ENCODE measurements around the gene ZNF75A. TPM values are rescaled to one million over a fixed set of nuclear protein-coding genes. Genes with fewer than 3 reads are reported as not detected.

Gene ZNF75A
- total RNA-seq, 1 experiment from 2014 or later: 20.3 TPM

GRCh38 chr16:3346041-3346440 lies 40.7 kb downstream of the ZNF75A start:
- Histone ChIP-seq H3K27me3 (peaks cover 15% of the 10 kb centered on the region), H3K4me3 (no peak overlapping the region), H3K9me3 (no peaks in the 10 kb centered on the region), H3K36me3 (no peaks in the 10 kb centered on the region)
- DNase-seq: no peak

- no peaks in the 10 kb centered on the region for H3K9me3 ChIP-seq
- H3K36me3 ChIP-seq: no peaks in the 10 kb centered on the region
- no peak for DNase-seq
- no peak overlapping the region for H3K4me3 ChIP-seq
- H3K27me3 ChIP-seq: peaks cover 18% of the 10 kb centered on the region
Measured at GRCh38 chr16:3347586-3347985, 42.3 kb downstream of the ZNF75A start.

- Histone ChIP-seq H3K27me3 (peaks cover 18% of the 10 kb centered on the region), H3K9me3 (no peaks in the 10 kb centered on the region), H3K36me3 (no peaks in the 10 kb centered on the region), H3K4me3 (no peak overlapping the region)
- no peak for DNase-seq
Measured at GRCh38 chr16:3348547-3349167, 43.4 kb downstream of the ZNF75A start.

DNA sequence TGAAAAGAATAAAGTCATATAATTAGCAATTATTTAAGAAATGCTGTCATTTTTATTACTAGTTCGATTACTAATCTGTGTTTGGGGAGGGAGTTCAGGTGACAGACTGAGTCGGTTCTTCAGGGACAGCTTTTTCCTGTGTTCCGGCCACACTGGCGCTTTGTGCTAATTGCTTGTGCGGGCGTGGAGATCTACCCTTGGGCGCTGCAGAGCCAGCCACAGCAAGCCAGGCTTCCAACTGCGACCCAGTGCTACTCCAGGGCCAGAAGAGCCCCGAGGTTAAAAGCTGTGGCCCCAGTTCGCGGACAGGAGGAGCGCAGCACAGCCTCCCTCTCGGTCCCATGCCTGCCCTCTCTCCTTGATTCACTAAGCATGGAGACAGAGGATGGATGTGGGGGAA lies 43.9 kb downstream of the ZNF75A start:
- peaks cover 20% of the 10 kb centered on the region for H3K27me3 ChIP-seq
- no peaks in the 10 kb centered on the region for H3K9me3 ChIP-seq
- DNase-seq: no peak
- no peak overlapping the region for H3K4me3 ChIP-seq
- H3K36me3 ChIP-seq: no peaks in the 10 kb centered on the region

GRCh38 chr16:3355589-3355988 lies 50.3 kb downstream of the ZNF75A start, which contains the start of gene OR2C1:
Gene OR2C1, plus strand, starts transcription at chr16:3355889. Its CDS starts 52 bp downstream, at chr16:3355941.
- Histone ChIP-seq H3K36me3 (no peaks in the 10 kb centered on the region), H3K4me3 (no peak within 1 kb of the TSS)
- no peak for DNase-seq

GRCh38 chr16:3356118-3356517 lies 50.8 kb downstream of the ZNF75A start:
- peaks cover 26% of the 10 kb centered on the region for H3K27me3 ChIP-seq
- no peaks in the 10 kb centered on the region for H3K36me3 ChIP-seq
- H3K4me3 ChIP-seq: no peak overlapping the region
- peaks cover 2% of the 10 kb centered on the region for H3K9me3 ChIP-seq
- DNase-seq: no peak

More at GRCh38 chr16:3355589-3355988, 50.3 kb downstream of the ZNF75A start, which contains the start of gene OR2C1:
- peaks cover 21% of the 10 kb centered on the region for H3K27me3 ChIP-seq
- peaks cover 2% of the 10 kb centered on the region for H3K9me3 ChIP-seq

GRCh38 chr16:3358871-3359270 lies 53.6 kb downstream of the ZNF75A start:
- DNase-seq: no peak
- H3K36me3 ChIP-seq: no peaks in the 10 kb centered on the region

GRCh38 chr16:3362931-3363330 lies 57.6 kb downstream of the ZNF75A start:
- H3K4me3 ChIP-seq: no peak overlapping the region
- no peak for DNase-seq
- H3K27me3 ChIP-seq: peaks cover 14% of the 10 kb centered on the region
- no peaks in the 10 kb centered on the region for H3K36me3 ChIP-seq
- H3K9me3 ChIP-seq: peaks cover 6% of the 10 kb centered on the region

More at GRCh38 chr16:3358871-3359270, 53.6 kb downstream of the ZNF75A start:
- H3K9me3 ChIP-seq: peaks cover 2% of the 10 kb centered on the region
- H3K4me3 ChIP-seq: no peak overlapping the region
- peaks cover 26% of the 10 kb centered on the region for H3K27me3 ChIP-seq

- Histone ChIP-seq H3K36me3 (no peaks in the 10 kb centered on the region), H3K4me3 (no peak overlapping the region)
- DNase-seq: no peak
Measured at GRCh38 chr16:3363793-3364192, 58.5 kb downstream of the ZNF75A start.

GRCh38 chr16:3364774-3365427 lies 59.6 kb downstream of the ZNF75A start:
- DNase-seq: peak; percentile 61
- peaks cover 13% of the 10 kb centered on the region for H3K27me3 ChIP-seq
- H3K4me3 ChIP-seq: peak overlapping the region; percentile 29
- H3K36me3 ChIP-seq: no peaks in the 10 kb centered on the region
- peaks cover 6% of the 10 kb centered on the region for H3K9me3 ChIP-seq

More at GRCh38 chr16:3363793-3364192, 58.5 kb downstream of the ZNF75A start:
- H3K9me3 ChIP-seq: peaks cover 6% of the 10 kb centered on the region
- H3K27me3 ChIP-seq: peaks cover 14% of the 10 kb centered on the region

Other genes with a start within 250 kb of the ZNF75A start
- 4.4 and 11.5 TPM in 2 replicates for gene IL32, start 239.9 kb upstream of the ZNF75A start, total RNA-seq (2014; rRNA removed; shearing (Covaris generic); ENCODE audit: low replicate concordance)
- gene ZSCAN10, start 206.2 kb upstream of the ZNF75A start, total RNA-seq (2014; rRNA removed; shearing (Covaris generic); ENCODE audit: low replicate concordance): not detected in 2 replicates
- gene ZNF205, start 192.9 kb upstream of the ZNF75A start, total RNA-seq (2014; rRNA removed; shearing (Covaris generic); ENCODE audit: low replicate concordance): 15.5 and 22.6 TPM in 2 replicates
- 2.8 and 11.9 TPM in 2 replicates for gene ZNF213, start 170.5 kb upstream of the ZNF75A start, total RNA-seq (2014; rRNA removed; shearing (Covaris generic); ENCODE audit: low replicate concordance)
- not detected in 2 replicates for gene OR1F1, start 117.3 kb upstream of the ZNF75A start, total RNA-seq (2014; rRNA removed; shearing (Covaris generic); ENCODE audit: low replicate concordance)
- gene ZNF200, start 70.3 kb upstream of the ZNF75A start, total RNA-seq (2014; rRNA removed; shearing (Covaris generic); ENCODE audit: low replicate concordance): 3.4 and 5.8 TPM in 2 replicates
- 0.07 TPM in 1 of 2 replicates, not detected in the other for gene MEFV, start 48.9 kb upstream of the ZNF75A start, total RNA-seq (2014; rRNA removed; shearing (Covaris generic); ENCODE audit: low replicate concordance)
- gene ZNF263, start 22.0 kb upstream of the ZNF75A start, total RNA-seq (2014; rRNA removed; shearing (Covaris generic); ENCODE audit: low replicate concordance): 48.3 and 74.7 TPM in 2 replicates
- 5.2 and 10.7 TPM in 2 replicates for gene TIGD7, start 67 bp upstream of the ZNF75A start, total RNA-seq (2014; rRNA removed; shearing (Covaris generic); ENCODE audit: low replicate concordance)
- gene OR2C1, start 50.4 kb downstream of the ZNF75A start, total RNA-seq (2014; rRNA removed; shearing (Covaris generic); ENCODE audit: low replicate concordance): not detected in 2 replicates
- gene ZSCAN32, start 95.5 kb downstream of the ZNF75A start, total RNA-seq (2014; rRNA removed; shearing (Covaris generic); ENCODE audit: low replicate concordance): 10.2 and 17.0 TPM in 2 replicates
- 19.4 and 22.6 TPM in 2 replicates for gene ZNF174, start 95.7 kb downstream of the ZNF75A start, total RNA-seq (2014; rRNA removed; shearing (Covaris generic); ENCODE audit: low replicate concordance)
- gene ZNF597, start 138.0 kb downstream of the ZNF75A start, total RNA-seq (2014; rRNA removed; shearing (Covaris generic); ENCODE audit: low replicate concordance): 0.03 and 0.62 TPM in 2 replicates
- 14.3 and 16.3 TPM in 2 replicates for gene NAA60, start 138.2 kb downstream of the ZNF75A start, total RNA-seq (2014; rRNA removed; shearing (Covaris generic); ENCODE audit: low replicate concordance)
- not detected in 2 replicates for gene C16orf90, start 190.0 kb downstream of the ZNF75A start, total RNA-seq (2014; rRNA removed; shearing (Covaris generic); ENCODE audit: low replicate concordance)
- gene CLUAP1, start 195.5 kb downstream of the ZNF75A start, total RNA-seq (2014; rRNA removed; shearing (Covaris generic); ENCODE audit: low replicate concordance): 13.7 and 34.4 TPM in 2 replicates

All from MG63 (cell line).